Lung (tissue), 12 donors: ENCODE measurements around the gene MSH2. TPM values are rescaled to one million over a fixed set of nuclear protein-coding genes. Genes with fewer than 3 reads are reported as not detected.

ENCODE experiments used
- ATAC-seq: fragments of 200-7000 bp; cut with Tn5 transposase; one replicate; pipeline ENCODE4 v1.9.1; 2020; ENCODE audit warnings: moderate number of reproducible peaks; ENCODE audit not compliant: insufficient read depth, low FRiP score
- DNase-seq, 3 donors: peaks; one replicate each; pipeline ENCODE4 v3.0.0-alpha.2; 2013 to 2017
- H3K27ac ChIP-seq, 2 donors: one replicate each; pipeline ENCODE4 v1.5.1; 2013; ENCODE audit warnings: mild to moderate bottlenecking in 2 of 2, moderate library complexity in 2 of 2, control low read depth in 1 of 2, inconsistent platforms in 1 of 2, low read depth in 1 of 2, low read length in 1 of 2
- H3K27me3 ChIP-seq, 3 donors: one replicate each; pipeline ENCODE4 v1.5.1; 2013; ENCODE audit warnings: low read length in 2 of 3; ENCODE audit not compliant: control insufficient read depth in 3 of 3, insufficient read depth in 3 of 3
- H3K36me3 ChIP-seq, 4 donors: one replicate each; pipeline ENCODE4 v1.5.1; 2013; ENCODE audit warnings: low read length in 4 of 4, mild to moderate bottlenecking in 1 of 4, moderate library complexity in 1 of 4; ENCODE audit not compliant: control insufficient read depth in 4 of 4, insufficient read depth in 4 of 4
- H3K4me1 ChIP-seq, 5 donors: one replicate each; pipeline ENCODE4 v1.5.1; 2013; ENCODE audit warnings: low read length in 5 of 5, mild to moderate bottlenecking in 2 of 5, moderate library complexity in 1 of 5; ENCODE audit not compliant: control insufficient read depth in 5 of 5, insufficient read depth in 5 of 5
- H3K4me3 ChIP-seq: one replicate; pipeline ENCODE4 v1.5.1; 2013; ENCODE audit warnings: mild to moderate bottlenecking, control low read depth, moderate library complexity
- H3K9ac ChIP-seq, 2 donors: one replicate each; pipeline ENCODE4 v1.5.1; 2013; ENCODE audit warnings: low read length in 2 of 2, control low read depth in 1 of 2; ENCODE audit not compliant: insufficient read depth in 1 of 2
- H3K9me3 ChIP-seq, 4 donors: one replicate each; pipeline ENCODE4 v1.5.1; 2013; ENCODE audit warnings: low read length in 3 of 4, mild to moderate bottlenecking in 1 of 4, moderate library complexity in 1 of 4; ENCODE audit not compliant: control insufficient read depth in 4 of 4, insufficient read depth in 3 of 4
- CTCF ChIP-seq: IDR thresholded peaks from 2 replicates; pipeline ENCODE4 v1.5.1; 2012; ENCODE audit warnings: mild to moderate bottlenecking; ENCODE audit errors: control extremely low read depth, extremely low read depth
- WGBS, 2 donors: extraction: QIAGEN DNeasy Blood & Tissue Kit; methylation state at CpG; one replicate each; pipeline ENCODE4 v1.1.7; 2013; 5-methylcytosine and 5-hydroxymethylcytosine counted together
- polyA plus RNA-seq, 2 donors: library from polyadenylated mRNA; stranded (reverse); fragments of 200-250 nt; gene quantifications; one replicate each; pipeline ENCODE4 v1.2.1, GENCODE V29; 2013
- total RNA-seq, 2 donors: library from RNA; depleted of rRNA in 1 of 2; stranded (reverse); fragments of >200 nt in 1 of 2; gene quantifications; one replicate each; pipeline ENCODE4 v1.2.1, GENCODE V29; 2014 to 2021
- donor health status: control.
- donor health status: control.
- donor health status: Bipolar disorder and iron deficiency.
- donor health status: healthy.
- donor health status: DM: yes; HTN: yes; CAD: no.

MSH2 gene
- total and polyA plus RNA-seq, 4 donors: 6.4 to 44.9 (median 10.5) TPM

GRCh38 chr2:47490406-47490805 lies 87.5 kb downstream of the MSH2 start:
- H3K9ac ChIP-seq: no peak overlapping the region
- H3K27ac ChIP-seq: no peak overlapping the region
- no peaks in the 10 kb centered on the region for H3K27me3 ChIP-seq
- no peak overlapping the region for H3K4me3 ChIP-seq
- no peak for DNase-seq
- 93 to 96% methylated on average over 6 of the region's 6 CpGs for WGBS, 2 donors
- H3K9me3 ChIP-seq: peaks cover 0 to 2% (median 0%) of the 10 kb centered on the region in 4 donors
- TF ChIP-seq CTCF: no peak
- H3K4me1 ChIP-seq: peaks cover 0 to 5% (median 0%) of the 10 kb centered on the region in 5 donors
- no peaks in the 10 kb centered on the region for H3K36me3 ChIP-seq
- no peak for ATAC-seq

GRCh38 chr2:47493317-47494035 lies 90.5 kb downstream of the MSH2 start:
- peaks cover 0 to 1% (median 0%) of the 10 kb centered on the region in 5 donors for H3K4me1 ChIP-seq
- H3K27me3 ChIP-seq: no peaks in the 10 kb centered on the region
- no peak overlapping the region for H3K27ac ChIP-seq
- H3K36me3 ChIP-seq: no peaks in the 10 kb centered on the region
- H3K9me3 ChIP-seq: peaks cover 0 to 5% (median 0%) of the 10 kb centered on the region in 4 donors
- H3K4me3 ChIP-seq: no peak overlapping the region
- DNase-seq (no peak), ATAC-seq (no peak)
- TF ChIP-seq CTCF: no peak
- H3K9ac ChIP-seq: no peak overlapping the region
- WGBS, 2 donors: 89 to 92% methylated on average over 12 of the region's 12 CpGs

- ATAC-seq: no peak
Observed at GRCh38 chr2:47494267-47495130, 91.5 kb downstream of the MSH2 start.

More at GRCh38 chr2:47494267-47495130, 91.5 kb downstream of the MSH2 start:
- no peaks in the 10 kb centered on the region for H3K27me3 ChIP-seq
- DNase-seq: no peak
- no peak overlapping the region for H3K27ac ChIP-seq
- H3K9ac ChIP-seq: no peak overlapping the region
- TF ChIP-seq CTCF: no peak
- H3K4me1 ChIP-seq: no peaks in the 10 kb centered on the region
- H3K36me3 ChIP-seq: no peaks in the 10 kb centered on the region
- no peak overlapping the region for H3K4me3 ChIP-seq
- peaks cover 0 to 8% (median 0%) of the 10 kb centered on the region in 4 donors for H3K9me3 ChIP-seq
- WGBS, 2 donors: 92 to 94% methylated on average over 16 of the region's 16 CpGs
